Peyer's patch (tissue), 4 donors: ENCODE measurements around the gene CA10. TPM values are rescaled to one million over a fixed set of nuclear protein-coding genes. Genes with fewer than 3 reads are reported as not detected.

Experiments used
- DNase-seq, 3 donors: peaks; one replicate each; pipeline ENCODE4 v3.0.0-alpha.2; 2017 to 2019
- H3K27ac ChIP-seq, 4 donors: fragments of 200-600 bp; sonication (generic); one replicate each; pipeline ENCODE4 v1.5.1; 2016 to 2019
- H3K27me3 ChIP-seq, 2 donors: fragments of 200-600 bp; sonication (generic); one replicate each; pipeline ENCODE4 v1.5.1; 2019
- H3K36me3 ChIP-seq, 3 donors: fragments of 200-600 bp; sonication (generic); one replicate each; pipeline ENCODE4 v1.5.1; 2016 to 2019
- H3K4me1 ChIP-seq, 4 donors: fragments of 200-600 bp; sonication (generic); one replicate each; pipeline ENCODE4 v1.5.1; 2016 to 2019
- H3K4me3 ChIP-seq, 4 donors: fragments of 200-600 bp; sonication (generic); 1 replicate in 3 of 4; 2 replicates in 1 of 4; pipeline ENCODE4 v1.5.1; 2016 to 2019; ENCODE audit warnings: mild to moderate bottlenecking in 1 of 4
- H3K9me3 ChIP-seq, 4 donors: fragments of 200-600 bp; sonication (generic); one replicate each; pipeline ENCODE4 v1.5.1; 2016 to 2019; ENCODE audit warnings: mild to moderate bottlenecking in 1 of 4
- CTCF ChIP-seq, 6 experiments: fragments of 450-650 bp in 4 of 6; fragments of 200-600 bp in 2 of 6; sonication (generic) in 1 of 6; IDR thresholded peaks; one replicate each; pipeline ENCODE4 v1.5.1; 2017 to 2019; ENCODE audit warnings: antibody characterized with exemption in 6 of 6, mild to moderate bottlenecking in 3 of 6, moderate library complexity in 1 of 6
- POLR2A ChIP-seq, 2 donors: fragments of 450-650 bp; IDR thresholded peaks; one replicate each; pipeline ENCODE4 v1.5.1; 2017; ENCODE audit warnings: antibody characterized with exemption in 2 of 2, mild to moderate bottlenecking in 2 of 2, moderate library complexity in 2 of 2
- total RNA-seq, 4 donors: library from RNA; depleted of rRNA; stranded (reverse); fragments of >200 nt; gene quantifications; one replicate each; pipeline ENCODE4 v1.1.0, GENCODE V29; 2016

The CA10 gene
- total RNA-seq, 4 donors from 2014 or later: 1.4 to 1.7 TPM; not detected in 2

GRCh38 chr17:51741458-51741857 lies 417.1 kb downstream of the CA10 start:
- DNase-seq: no peak
- no peaks in the 10 kb centered on the region for H3K9me3 ChIP-seq
- H3K27me3 ChIP-seq: no peaks in the 10 kb centered on the region
- no peaks in the 10 kb centered on the region for H3K4me1 ChIP-seq
- H3K36me3 ChIP-seq: no peaks in the 10 kb centered on the region
- no peak for TF ChIP-seq CTCF (IDR thresholded peaks at IDR 0.05)
- no peak for TF ChIP-seq POLR2A (IDR thresholded peaks at IDR 0.05)
- H3K4me3 ChIP-seq: no peak overlapping the region
- no peak overlapping the region for H3K27ac ChIP-seq

- DNase-seq: no peak
- Histone ChIP-seq H3K4me3 (no peak overlapping the region), H3K27me3 (no peaks in the 10 kb centered on the region), H3K4me1 (no peaks in the 10 kb centered on the region), H3K9me3 (no peaks in the 10 kb centered on the region), H3K27ac (no peak overlapping the region), H3K36me3 (no peaks in the 10 kb centered on the region)
- TF ChIP-seq CTCF (IDR thresholded peaks at IDR 0.05) (no peak), POLR2A (IDR thresholded peaks at IDR 0.05) (no peak)
These were observed 418.0 kb downstream of the CA10 start for GRCh38 chr17:51740531-51740930.

- H3K27me3 ChIP-seq: no peaks in the 10 kb centered on the region
- H3K9me3 ChIP-seq: no peaks in the 10 kb centered on the region
- no peak overlapping the region for H3K27ac ChIP-seq
- TF ChIP-seq POLR2A (IDR thresholded peaks at IDR 0.05) (no peak), CTCF (IDR thresholded peaks at IDR 0.05) (no peak)
- no peaks in the 10 kb centered on the region for H3K4me1 ChIP-seq
- no peaks in the 10 kb centered on the region for H3K36me3 ChIP-seq
- DNase-seq: no peak
- H3K4me3 ChIP-seq: no peak overlapping the region
These were observed 419.1 kb downstream of the CA10 start for GRCh38 chr17:51739245-51739886.

GRCh38 chr17:51736356-51736755 lies 422.2 kb downstream of the CA10 start:
- no peaks in the 10 kb centered on the region for H3K27me3 ChIP-seq
- no peaks in the 10 kb centered on the region for H3K36me3 ChIP-seq
- H3K4me3 ChIP-seq: no peak overlapping the region
- H3K4me1 ChIP-seq: no peaks in the 10 kb centered on the region
- no peak overlapping the region for H3K27ac ChIP-seq
- no peak for DNase-seq
- H3K9me3 ChIP-seq: no peaks in the 10 kb centered on the region
- TF ChIP-seq POLR2A (IDR thresholded peaks at IDR 0.05) (no peak), CTCF (IDR thresholded peaks at IDR 0.05) (no peak)

GRCh38 chr17:51734976-51735375 lies 423.5 kb downstream of the CA10 start:
- no peak overlapping the region for H3K27ac ChIP-seq
- H3K4me3 ChIP-seq: no peak overlapping the region
- H3K27me3 ChIP-seq: no peaks in the 10 kb centered on the region
- DNase-seq: no peak
- H3K4me1 ChIP-seq: no peaks in the 10 kb centered on the region
- H3K36me3 ChIP-seq: no peaks in the 10 kb centered on the region
- TF ChIP-seq CTCF (IDR thresholded peaks at IDR 0.05) (no peak), POLR2A (IDR thresholded peaks at IDR 0.05) (no peak)
- H3K9me3 ChIP-seq: no peaks in the 10 kb centered on the region

GRCh38 chr17:51734462-51734861 lies 424.1 kb downstream of the CA10 start:
- no peaks in the 10 kb centered on the region for H3K27me3 ChIP-seq
- no peak overlapping the region for H3K4me3 ChIP-seq
- H3K36me3 ChIP-seq: no peaks in the 10 kb centered on the region
- DNase-seq: no peak
- H3K4me1 ChIP-seq: no peaks in the 10 kb centered on the region
- no peaks in the 10 kb centered on the region for H3K9me3 ChIP-seq
- H3K27ac ChIP-seq: no peak overlapping the region
- TF ChIP-seq POLR2A (IDR thresholded peaks at IDR 0.05): no peak
- TF ChIP-seq CTCF (IDR thresholded peaks at IDR 0.05): peak in 1 of 6 experiments; percentile 8
